Posterior vena cava (tissue), 2 donors: ENCODE results near the gene CA10. TPM values are rescaled to one million over a fixed set of nuclear protein-coding genes. Genes with fewer than 3 reads are reported as not detected.

Source experiments
- DNase-seq: peaks from one replicate; pipeline ENCODE4 v3.0.0-alpha.2; 2020; ENCODE audit warnings: low spot score
- intact Hi-C, 2 donors: fragments of 100-400 bp; cut with DNase I; formaldehyde crosslinking; loops; one replicate each; pipeline versions ENCODE4 v1.14.1 to v1.14.2; 2022 to 2023
- total RNA-seq, 2 donors: library from RNA; stranded (reverse); fragmentation: NEBNext Ultra II Directional; extraction: Animal tissue kit (Norgen Biotek cat#: 25700); gene quantifications; one replicate each; pipeline ENCODE4 v1.2.1, GENCODE V29; 2021
- donor health status: DM: yes; HTN: yes; CAD: no.
- donor health status: DM: yes; HTN: yes; CAD: no.

The CA10 gene
- total RNA-seq, 2 donors from 2014 or later: not detected

DNA sequence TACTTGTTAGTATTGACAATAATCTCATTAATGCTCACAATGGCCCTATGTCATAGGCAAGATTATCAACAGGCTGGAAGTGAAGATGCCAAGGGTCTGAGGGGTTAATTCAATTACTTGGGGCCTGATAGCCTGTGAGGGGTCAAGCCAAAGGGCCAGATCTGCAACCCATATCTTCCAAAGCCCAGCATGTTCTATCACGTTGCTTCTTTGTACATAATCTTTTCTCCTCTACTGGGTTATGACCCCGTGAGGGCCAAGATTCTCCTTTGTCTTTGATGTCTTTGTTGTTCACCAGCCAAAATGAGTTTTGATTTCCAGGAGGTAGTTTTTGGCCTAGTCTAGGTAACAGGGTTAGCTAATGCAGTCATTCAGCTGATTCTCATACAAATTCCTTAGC is 551.0 kb downstream of the CA10 start:
- DNase-seq: no peak
- intact Hi-C loops: no loop called here

DNA sequence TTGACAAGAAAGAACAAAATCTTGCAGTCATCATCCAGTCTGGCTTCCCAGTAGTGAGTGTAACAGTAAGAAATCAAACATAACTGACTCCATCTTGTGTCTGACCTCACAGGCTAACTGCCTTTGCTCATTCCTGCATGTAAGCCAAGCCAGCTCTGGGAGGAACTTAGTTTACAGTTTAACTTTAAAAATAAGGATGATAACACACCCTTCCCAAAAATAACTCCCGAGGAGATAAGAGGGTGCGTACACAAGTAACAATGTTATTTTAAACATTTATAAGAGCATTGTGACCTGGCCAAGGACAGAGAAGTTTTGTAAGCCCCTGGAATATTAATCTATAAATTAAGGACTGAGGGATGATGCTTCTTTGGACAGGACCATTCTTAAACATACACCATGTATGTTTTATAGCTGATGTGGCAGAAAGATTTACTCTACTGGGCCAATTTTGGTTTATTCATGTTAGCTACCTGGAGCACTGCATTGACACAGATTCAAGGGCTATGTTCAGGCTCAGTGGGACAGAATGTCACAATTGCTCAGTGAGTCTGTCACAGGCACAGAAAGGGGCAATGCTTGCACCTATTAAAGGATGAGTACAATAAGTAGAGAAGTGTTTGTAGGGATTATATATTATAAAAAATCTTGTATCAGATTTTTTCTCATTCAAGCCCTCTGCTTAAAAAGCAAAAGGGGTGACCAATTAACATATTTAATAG is 554.1 kb downstream of the CA10 start:
- DNase-seq: no peak
- intact Hi-C loops: no loop called here

DNA sequence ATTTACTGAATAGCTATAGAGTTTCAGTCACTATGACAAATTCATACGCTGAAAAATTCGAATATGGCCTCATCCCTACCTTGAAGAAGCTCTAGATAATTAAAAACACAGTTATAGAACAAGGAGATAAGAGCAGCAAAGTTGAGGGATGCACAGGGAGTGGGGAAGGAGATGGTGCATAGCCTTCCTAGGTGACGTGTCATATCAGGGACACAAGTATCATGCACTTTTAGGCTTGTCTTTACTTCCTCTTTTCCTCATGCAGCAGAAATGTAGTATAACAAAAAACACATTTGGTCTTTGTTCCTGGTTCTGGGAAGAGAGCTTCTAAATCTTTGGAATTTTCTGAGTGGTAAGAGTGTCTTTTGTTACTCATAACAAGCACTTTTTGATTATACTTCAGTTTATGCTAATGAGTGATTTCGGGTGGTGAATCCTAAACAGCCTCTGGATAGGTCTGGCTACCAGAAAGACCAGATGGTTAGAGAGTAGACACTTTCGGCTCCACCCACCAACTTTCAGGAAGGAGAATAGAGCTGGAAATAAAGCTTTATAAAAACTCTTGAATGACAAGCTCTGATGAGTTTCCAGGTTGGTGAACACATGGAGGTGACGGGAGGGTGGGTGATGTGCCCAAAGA is 556.8 kb downstream of the CA10 start:
- intact Hi-C loops: no loop called here
- no peak for DNase-seq

DNA sequence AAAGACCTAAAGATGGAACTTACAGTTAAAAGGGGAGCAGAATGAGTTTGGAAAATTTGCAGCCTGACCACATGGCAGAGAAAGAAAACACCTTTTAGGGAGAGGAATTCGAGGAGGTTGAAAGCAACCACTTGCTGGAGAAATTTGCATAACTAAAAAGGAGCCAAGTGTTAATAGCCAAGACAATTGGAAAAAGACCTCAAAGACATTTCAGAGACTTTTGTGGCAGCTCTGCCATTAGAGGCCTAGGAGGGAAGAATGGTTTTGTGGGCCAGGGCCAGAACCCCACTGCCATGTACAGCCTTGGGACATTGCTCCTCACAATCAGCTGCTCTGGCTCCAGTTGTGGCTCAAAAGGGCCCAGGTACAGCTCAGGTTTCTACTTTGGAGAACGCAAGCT is 559.7 kb downstream of the CA10 start:
- DNase-seq: no peak
- intact Hi-C loops: no loop called here

DNA sequence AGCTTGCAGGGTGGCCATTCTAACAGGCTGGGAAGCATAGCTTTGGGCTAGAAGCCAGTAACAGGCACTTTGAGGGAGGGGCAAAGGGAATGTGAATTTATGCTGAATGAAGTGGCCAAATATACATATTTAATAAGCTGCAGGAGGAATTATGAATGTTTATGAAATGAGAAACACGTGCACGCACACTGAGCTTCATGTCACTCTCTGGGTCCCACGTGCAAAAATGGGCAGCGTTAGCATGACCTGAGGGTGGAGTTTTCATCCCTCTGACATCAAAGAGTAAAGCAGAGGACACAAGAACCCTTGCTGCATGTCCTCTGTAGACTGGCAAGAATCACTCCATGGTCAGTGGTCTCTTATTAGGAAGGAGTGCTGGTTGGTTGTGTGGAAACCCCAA is 561.2 kb downstream of the CA10 start:
- intact Hi-C loops: no loop called here

DNA sequence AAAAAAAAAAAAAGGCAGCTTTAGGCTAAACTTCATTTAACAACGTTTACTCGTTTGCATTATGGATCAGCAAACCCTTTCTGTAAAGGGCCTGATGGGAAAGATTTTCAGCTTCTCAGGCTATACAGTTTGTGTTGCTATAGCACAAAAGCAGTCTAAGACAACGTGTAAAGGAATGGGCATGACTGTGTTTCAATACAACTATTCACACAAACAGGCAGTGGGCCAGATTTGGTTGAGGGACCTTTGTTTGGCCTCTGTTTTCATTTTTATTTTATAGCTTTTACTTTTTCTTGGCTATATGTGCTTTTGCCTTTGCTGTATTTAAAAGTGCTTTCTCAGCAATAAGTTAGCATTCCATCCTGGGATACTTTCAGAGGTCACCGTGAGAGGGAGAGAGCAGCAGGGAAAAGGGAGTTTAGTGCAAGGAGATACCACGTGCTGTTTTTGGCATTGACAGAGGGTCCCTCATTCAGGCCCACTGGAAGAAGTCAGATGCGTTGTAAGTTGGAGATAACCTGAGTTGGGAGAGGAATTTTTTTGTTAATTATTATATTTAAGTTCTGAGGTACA is 562.6 kb downstream of the CA10 start:
- DNase-seq: no peak
- intact Hi-C loops: no loop called here

More for the DNA sequence above, 561.2 kb downstream of the CA10 start:
- no peak for DNase-seq

DNA sequence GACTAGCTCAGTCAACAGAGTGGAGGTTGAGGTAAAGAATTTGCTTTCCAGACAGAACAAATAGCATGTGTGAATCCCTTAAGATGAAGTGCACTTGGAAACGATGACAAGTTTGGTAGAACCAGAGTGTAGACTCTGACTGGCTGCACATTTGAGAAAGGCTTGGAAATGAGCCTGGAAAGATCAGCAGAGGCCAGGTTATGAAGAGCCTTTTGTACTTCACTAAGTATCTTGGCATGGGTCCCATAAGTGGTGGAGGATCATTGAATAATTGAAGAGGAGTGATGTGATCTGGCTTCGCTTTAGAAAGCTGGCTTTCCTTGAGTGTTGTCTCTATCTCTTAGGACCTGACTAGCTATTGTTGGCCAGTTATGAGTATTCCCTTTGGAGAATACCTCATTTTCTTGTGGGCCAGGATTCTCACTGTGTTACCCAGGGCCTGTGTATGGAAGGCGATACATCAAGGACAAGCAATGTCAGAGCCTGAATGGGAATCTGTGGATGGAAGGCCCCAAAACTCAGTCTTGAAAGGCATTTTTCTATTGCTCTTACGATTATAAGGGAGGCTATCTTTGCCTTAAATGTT is 568.4 kb downstream of the CA10 start:
- intact Hi-C loops: no loop called here
- no peak for DNase-seq

DNA sequence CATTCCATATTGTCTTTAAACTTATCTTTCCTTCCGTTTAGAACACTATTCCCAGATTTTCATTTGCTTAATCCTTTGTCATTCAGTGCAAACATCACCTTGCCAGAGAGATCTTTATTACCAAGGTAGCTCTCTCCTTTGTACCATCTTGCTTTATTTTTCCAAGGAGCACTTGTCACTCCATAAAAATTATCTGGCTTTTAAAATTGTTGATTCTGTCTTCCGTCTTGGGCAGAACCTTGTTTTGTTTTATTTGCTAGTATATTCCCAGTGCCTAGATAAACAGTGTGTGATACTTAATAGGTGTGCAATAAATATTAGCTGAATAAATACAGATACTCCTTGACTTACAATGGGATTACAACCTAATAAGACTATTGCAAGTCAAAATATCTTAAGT is 570.5 kb downstream of the CA10 start:
- intact Hi-C loops: no loop called here

DNA sequence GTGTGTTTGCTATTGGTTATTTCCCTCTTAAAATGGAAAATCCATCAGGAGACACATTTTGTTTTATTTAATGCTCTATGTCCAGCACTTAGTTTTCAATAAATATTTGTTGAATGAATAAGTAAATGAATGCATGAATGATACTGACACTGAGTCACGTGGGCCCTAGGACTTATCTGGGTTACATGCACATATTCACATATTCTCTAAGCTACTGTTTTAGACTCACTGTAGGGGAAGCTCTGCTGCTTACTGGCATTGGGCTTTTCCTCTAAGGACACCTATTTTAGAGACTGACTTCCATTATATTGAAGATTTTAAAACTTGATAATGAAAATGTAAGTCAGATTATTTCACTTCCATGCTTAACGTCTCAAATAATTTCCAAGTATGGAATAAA is 571.0 kb downstream of the CA10 start:
- intact Hi-C loops: no loop called here
- DNase-seq: no peak

More for the DNA sequence above, 570.5 kb downstream of the CA10 start:
- DNase-seq: no peak

DNA sequence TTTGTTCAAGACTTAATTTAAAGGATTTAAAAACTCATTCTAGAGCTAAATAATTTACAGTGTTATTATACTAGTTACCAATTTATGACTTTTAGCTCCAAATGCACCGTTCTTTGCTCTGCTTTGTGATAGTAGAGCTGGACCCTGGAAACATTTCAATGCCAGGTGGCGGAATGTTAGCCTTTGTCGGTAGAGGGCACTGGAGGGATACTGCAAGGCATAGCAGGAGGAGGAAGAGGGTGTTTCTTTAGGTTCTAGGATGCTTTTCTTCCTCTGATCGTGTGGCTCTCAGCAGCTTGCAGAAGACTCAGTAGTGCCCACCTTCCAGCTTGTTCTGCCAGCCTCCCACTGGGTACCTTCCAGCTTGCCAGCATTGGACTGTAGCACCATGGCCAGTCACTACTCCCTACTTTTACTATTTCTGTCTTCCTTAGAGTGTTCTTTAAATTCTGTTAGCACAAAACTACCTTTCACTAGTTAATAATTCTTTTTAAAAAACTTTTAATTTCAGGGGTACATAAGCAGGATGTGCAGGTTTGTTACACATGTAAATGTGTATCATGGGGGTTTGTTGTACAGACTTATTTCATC is 572.9 kb downstream of the CA10 start:
- DNase-seq: no peak
- intact Hi-C loops: no loop called here

DNA sequence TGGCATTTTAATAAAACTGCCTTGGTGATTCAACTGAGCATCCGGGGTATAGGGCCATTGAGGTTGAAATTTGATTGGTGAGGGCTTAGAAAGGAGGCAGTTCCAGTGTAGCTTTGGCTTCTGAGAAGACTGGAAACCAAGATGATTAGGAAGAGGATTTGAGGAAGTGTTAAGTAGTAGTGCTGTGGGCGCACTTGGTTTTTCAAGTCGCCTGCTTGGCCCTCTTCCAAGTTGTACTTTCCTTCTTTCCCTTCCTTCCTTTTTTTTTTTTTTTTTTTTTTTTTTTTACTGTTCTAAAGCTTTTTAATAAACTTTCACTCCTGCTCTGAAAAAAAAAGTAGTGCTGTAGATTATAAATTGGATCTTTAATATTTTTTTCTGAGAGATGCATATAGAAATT is 577.6 kb downstream of the CA10 start:
- intact Hi-C loops: no loop called here

More for the DNA sequence above, 577.6 kb downstream of the CA10 start:
- no peak for DNase-seq
